ENCODE results near the gene EYS.
A peak's percentile ranks its signal among the peaks of the same experiment; 100 is the strongest.
"Not testable (repeated sequence)": the region's sequence is repeated elsewhere in the genome, so short reads cannot be mapped to it uniquely, and the experiment has no call there.

Gene EYS

GRCh38 chr6:63862486-63863198 lies 1844.4 kb downstream of the EYS start:
- no peak for DNase-seq

GRCh38 chr6:63859528-63859927 lies 1847.5 kb downstream of the EYS start:
- DNase-seq = no peak

- no peak for DNase-seq
These were observed 1848.3 kb downstream of the EYS start for GRCh38 chr6:63858691-63859090.

GRCh38 chr6:63856271-63856670 lies 1850.8 kb downstream of the EYS start:
- DNase-seq = no peak

- peak; percentile 10 for DNase-seq
These were observed 1862.7 kb downstream of the EYS start for GRCh38 chr6:63844287-63844686.

GRCh38 chr6:63839485-63839884 lies 1867.5 kb downstream of the EYS start:
- DNase-seq = no peak

GRCh38 chr6:63828678-63829077 lies 1878.3 kb downstream of the EYS start:
- DNase-seq = not testable (repeated sequence)

GRCh38 chr6:63824722-63825121 lies 1882.3 kb downstream of the EYS start:
- no peak for DNase-seq

GRCh38 chr6:63821442-63821841 lies 1885.6 kb downstream of the EYS start:
- DNase-seq = no peak

- no peak for DNase-seq
These were observed 1887.2 kb downstream of the EYS start for GRCh38 chr6:63819831-63820230.

GRCh38 chr6:63817492-63818050 lies 1889.5 kb downstream of the EYS start:
- DNase-seq = no peak

- DNase-seq = peak; percentile 46
These were observed 1890.0 kb downstream of the EYS start for GRCh38 chr6:63816982-63817436.

- no peak for DNase-seq
These were observed 1890.5 kb downstream of the EYS start for GRCh38 chr6:63816401-63816981.

- no peak for DNase-seq
These were observed 1892.6 kb downstream of the EYS start for GRCh38 chr6:63814459-63814858.

GRCh38 chr6:63813566-63814120 lies 1893.4 kb downstream of the EYS start:
- peak; percentile 10 for DNase-seq

- no peak for DNase-seq
These were observed 1898.5 kb downstream of the EYS start for GRCh38 chr6:63808576-63808975.

GRCh38 chr6:63807056-63807455 lies 1900.0 kb downstream of the EYS start:
- DNase-seq = no peak

- no peak for DNase-seq
These were observed 1900.5 kb downstream of the EYS start for GRCh38 chr6:63806573-63806913.

GRCh38 chr6:63805808-63806572 lies 1901.0 kb downstream of the EYS start:
- DNase-seq = no peak

GRCh38 chr6:63805345-63805744 lies 1901.7 kb downstream of the EYS start:
- DNase-seq = no peak

- no peak for DNase-seq
These were observed 1902.6 kb downstream of the EYS start for GRCh38 chr6:63804381-63804956.

- DNase-seq = no peak
These were observed 1903.7 kb downstream of the EYS start for GRCh38 chr6:63803371-63803770.

- DNase-seq = no peak
These were observed 1904.3 kb downstream of the EYS start for GRCh38 chr6:63802606-63803206.
